GM06990 (cell line): ENCODE data around the gene ASCL2.

Experiments used
- DNase-seq: peaks from one replicate; pipeline ENCODE4 v3.0.0-alpha.2; 2011; ENCODE audit not compliant: insufficient read length; ENCODE audit errors: extremely low read depth
- H3K27me3 ChIP-seq: replicated peaks from 2 replicates; pipeline ENCODE4 v1.6.0; 2011; ENCODE audit warnings: low read length; ENCODE audit not compliant: control insufficient read depth, insufficient read depth
- H3K36me3 ChIP-seq: 2 replicates; pipeline ENCODE4 v1.5.1; 2011; ENCODE audit warnings: low read length; ENCODE audit not compliant: control insufficient read depth, insufficient read depth
- H3K4me3 ChIP-seq: replicated peaks from 2 replicates; pipeline ENCODE4 v1.5.1; 2011; ENCODE audit warnings: low read depth, mild to moderate bottlenecking, control low read depth, low read length
- TF ChIP-seq, protein P1 (sequence below): IDR thresholded peaks from 2 replicates; pipeline ENCODE4 v1.5.1; 2011; ENCODE audit warnings: low read length, control low read depth, mild to moderate bottlenecking, inconsistent platforms; ENCODE audit not compliant: insufficient read depth, poor library complexity, severe bottlenecking

The ASCL2 gene

DNA sequence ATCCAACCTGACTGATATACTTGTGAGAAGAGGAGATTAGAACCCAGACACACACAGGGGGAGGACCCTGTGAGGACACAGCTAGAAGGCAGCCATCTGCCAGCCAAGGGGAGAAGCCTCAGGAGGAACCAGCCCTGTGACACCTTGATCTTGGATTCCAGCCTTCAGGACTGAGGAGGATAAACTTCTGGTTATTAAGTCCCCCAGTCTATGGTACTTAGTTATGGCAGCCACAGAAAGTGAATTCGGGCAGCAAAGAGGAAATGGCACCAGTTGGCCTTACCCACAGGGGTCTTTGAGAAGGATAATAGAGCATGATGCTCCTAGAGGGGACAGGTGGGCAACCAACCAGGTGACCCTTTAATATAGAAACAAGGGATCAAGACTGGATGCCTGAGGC is 49.4 kb downstream of the ASCL2 start:
- TF ChIP-seq, protein P1, sequence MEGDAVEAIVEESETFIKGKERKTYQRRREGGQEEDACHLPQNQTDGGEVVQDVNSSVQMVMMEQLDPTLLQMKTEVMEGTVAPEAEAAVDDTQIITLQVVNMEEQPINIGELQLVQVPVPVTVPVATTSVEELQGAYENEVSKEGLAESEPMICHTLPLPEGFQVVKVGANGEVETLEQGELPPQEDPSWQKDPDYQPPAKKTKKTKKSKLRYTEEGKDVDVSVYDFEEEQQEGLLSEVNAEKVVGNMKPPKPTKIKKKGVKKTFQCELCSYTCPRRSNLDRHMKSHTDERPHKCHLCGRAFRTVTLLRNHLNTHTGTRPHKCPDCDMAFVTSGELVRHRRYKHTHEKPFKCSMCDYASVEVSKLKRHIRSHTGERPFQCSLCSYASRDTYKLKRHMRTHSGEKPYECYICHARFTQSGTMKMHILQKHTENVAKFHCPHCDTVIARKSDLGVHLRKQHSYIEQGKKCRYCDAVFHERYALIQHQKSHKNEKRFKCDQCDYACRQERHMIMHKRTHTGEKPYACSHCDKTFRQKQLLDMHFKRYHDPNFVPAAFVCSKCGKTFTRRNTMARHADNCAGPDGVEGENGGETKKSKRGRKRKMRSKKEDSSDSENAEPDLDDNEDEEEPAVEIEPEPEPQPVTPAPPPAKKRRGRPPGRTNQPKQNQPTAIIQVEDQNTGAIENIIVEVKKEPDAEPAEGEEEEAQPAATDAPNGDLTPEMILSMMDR, result no peak
- no peaks in the 10 kb centered on the region; the same call in 1 of the 2 replicates for H3K27me3 ChIP-seq
- no peak for DNase-seq
- no peaks in the 10 kb centered on the region for H3K36me3 ChIP-seq
- no peak overlapping the region for H3K4me3 ChIP-seq

DNA sequence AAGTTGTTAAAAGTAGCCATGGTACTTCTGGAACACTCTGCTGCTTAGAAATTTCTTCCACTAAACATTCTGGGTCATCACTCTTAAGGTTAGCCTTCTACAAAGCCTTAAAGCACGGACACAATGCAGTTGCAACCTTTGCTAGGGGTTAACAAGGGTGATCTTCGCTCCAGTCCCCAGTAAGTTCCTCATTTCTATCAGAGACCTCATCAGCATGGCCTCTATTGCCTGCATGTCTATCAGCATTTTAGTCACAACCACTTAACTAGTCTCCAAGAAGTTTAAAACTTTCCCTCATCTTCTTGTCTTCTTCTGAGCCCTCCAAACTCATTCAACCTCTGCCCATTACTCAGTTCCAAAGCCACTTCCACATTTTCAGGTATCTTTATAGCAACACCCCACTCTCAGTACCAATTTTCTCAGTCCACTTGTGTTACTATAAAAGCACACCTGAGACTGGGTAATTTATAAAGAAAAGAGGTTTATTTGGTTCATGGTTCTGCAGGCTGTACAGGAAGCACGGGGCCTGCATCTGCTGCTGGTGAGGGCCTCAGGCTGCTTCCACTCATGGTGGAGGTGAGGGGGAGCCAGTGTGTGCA is 50.1 kb downstream of the ASCL2 start:
- H3K4me3 ChIP-seq, result no peak overlapping the region
- TF ChIP-seq, protein P1, result no peak
- no peaks in the 10 kb centered on the region for H3K36me3 ChIP-seq
- H3K27me3 ChIP-seq, result no peaks in the 10 kb centered on the region; the same call in 1 of the 2 replicates
- no peak for DNase-seq

DNA sequence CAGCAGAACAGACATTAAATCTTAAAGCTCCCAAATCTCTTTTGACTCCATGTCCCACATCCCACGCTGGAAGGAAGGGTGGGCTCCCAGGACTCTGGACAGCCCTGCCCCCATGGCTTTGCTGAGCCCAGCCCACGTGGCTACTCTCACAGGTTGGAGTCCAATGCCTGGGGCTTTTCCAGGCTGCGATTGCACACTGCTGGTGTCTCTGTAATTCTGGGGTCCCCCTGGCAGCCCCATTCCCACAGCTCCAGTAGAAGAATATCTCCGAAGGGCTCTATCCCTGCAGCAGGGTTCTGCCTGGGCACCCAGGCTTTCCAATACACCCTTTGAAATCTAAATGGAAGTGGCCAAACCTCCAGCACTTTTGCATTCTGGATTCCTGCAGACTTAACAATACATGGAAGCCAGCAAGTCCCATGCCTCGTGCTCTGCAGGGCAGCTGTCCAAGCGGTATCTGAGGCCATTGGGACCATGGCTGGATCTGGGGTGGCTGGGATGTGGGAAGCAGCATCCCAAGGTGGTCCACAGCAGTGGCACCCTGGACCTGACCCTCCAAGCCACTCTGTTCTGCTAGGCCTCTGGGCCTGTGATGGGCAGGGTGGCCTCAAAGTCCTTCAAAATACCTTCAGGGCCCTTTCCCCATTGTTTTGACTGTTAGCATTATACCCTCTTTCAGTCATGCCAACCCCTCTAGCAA is 50.9 kb downstream of the ASCL2 start:
- Histone ChIP-seq H3K4me3 (no peak overlapping the region), H3K36me3 (no peaks in the 10 kb centered on the region), H3K27me3 (no peaks in the 10 kb centered on the region; the same call in 1 of the 2 replicates)
- TF ChIP-seq, protein P1, result no peak
- no peak for DNase-seq
